HG02571 (cell line): Measurements from ENCODE around the gene PTPRN2.

Experiments
- ATAC-seq: cut with Tn5 transposase; IDR thresholded peaks from one replicate; pipeline ENCODE4 v1.9.1; 2021; ENCODE audit warnings: mild to moderate bottlenecking, moderate library complexity; ENCODE audit not compliant: unreplicated experiment

Gene PTPRN2

DNA sequence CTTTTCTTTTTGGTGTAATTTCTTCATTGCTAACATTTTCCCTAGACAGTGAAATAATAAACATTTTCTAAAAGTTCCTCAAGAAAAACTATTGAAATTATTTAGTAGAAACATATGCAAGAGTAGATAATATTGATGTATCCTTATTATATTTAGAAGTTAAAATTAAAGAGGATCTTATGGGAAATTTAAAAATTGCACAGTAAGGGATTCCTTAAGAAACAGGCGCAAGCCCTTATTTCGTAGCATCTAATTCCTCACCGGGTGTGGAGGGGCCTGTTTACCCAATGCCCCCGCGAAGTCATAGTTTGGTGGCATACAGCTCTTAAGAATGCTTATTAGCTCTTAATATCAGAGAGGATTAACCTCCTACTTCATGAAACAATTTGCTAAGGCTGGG lies 783.7 kb downstream of the PTPRN2 start:
- no peak for ATAC-seq

DNA sequence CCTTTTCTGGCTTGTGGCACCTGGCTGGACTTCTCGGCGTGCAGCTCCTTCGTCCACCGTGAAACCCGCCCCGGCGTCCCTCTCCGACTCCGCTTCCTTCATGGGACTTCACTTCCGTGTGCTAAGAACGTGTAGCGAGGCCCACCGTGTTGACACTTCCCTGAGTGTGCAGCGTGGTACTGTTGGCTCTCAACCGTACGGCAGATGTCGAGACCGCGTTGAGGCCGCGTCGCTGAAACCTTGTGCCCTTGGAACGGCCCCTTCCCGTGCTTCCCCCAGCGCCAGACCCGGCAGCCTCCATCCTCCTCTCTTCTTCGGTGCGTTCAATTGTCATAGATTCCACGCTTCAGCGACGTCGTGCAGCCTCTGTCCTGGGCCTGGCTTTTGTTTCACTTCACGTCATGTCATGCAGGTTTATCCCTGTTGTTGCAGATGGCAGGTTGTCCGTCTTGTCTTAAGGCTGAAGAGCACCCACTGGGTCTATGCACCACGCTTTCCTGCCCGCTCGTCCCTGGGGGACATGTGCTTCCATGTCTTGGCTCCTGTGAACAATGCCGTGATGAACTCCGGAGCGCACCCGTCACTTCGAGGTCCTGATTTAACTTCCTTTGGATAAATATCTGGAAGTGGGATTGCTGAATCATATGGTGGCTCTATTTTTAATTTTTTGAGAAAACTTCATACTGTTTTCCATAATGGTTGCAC lies 785.5 kb downstream of the PTPRN2 start:
- no peak for ATAC-seq

DNA sequence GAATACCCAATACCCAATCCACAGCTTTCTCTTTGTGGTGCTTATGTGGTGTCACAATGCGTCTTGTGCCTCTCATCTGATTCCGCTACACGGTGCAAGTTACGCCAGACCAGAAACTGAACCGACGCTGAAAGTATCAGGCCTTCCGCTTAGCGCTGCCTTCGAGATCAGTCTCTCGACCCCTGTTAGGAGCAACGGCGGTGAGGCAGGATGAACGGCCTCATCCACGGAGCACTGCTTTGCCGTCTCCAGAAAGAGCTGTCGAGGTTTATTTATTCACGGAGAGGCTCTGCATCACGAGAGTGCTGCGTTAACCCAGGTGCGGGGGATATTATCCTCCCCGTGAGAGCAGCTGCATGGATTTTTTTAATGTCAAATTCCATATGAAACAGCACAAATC lies 786.5 kb downstream of the PTPRN2 start:
- no peak for ATAC-seq

DNA sequence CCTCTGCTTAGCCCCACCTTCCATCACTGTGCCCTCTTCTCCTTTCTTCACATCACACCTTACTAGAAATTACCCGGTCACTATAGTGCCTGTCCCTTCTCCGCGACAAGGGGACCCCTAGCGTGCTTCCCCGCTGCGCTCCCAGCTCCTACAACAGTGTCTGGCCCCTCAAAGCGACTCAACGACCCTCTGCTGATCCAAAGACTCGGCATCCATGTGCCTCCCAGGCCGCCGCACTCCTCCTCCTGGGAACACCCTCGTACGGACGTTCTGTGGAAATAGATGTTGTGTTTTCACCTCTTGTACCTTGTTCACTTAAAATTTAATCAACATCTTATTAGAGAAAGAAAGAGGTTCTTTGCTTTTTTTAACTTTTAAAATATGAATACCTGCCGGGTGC lies 787.3 kb downstream of the PTPRN2 start:
- ATAC-seq, result no peak

DNA sequence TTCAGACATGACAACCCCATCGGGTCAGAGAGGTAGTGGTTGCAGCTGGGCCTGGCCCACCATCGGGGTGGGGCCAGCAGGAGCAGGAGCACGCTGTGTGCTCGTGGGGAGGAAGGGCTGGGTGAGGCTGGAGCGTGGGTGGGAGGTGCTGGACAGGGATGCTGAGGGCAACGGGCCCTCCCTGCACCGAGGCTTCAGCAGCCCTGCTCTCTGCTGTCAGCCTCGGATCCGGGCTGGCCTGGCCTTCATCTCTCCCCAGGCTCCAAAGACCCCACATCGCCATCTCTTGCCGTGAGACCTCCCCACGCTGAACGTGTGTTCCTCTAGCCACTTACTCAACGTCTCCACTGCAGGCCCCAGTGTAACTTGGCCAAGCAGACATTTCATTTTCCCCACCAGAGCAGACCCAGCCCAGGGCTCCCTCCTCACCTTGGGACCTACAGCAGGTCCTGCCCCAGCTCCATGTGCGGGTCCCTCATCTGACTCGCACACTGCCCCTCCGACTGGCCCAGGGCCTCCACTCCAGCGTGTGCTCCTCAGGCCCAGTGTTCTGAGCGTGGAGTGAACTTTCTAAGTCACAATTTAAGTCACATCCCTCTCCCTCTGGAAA lies 788.4 kb downstream of the PTPRN2 start:
- no peak for ATAC-seq

DNA sequence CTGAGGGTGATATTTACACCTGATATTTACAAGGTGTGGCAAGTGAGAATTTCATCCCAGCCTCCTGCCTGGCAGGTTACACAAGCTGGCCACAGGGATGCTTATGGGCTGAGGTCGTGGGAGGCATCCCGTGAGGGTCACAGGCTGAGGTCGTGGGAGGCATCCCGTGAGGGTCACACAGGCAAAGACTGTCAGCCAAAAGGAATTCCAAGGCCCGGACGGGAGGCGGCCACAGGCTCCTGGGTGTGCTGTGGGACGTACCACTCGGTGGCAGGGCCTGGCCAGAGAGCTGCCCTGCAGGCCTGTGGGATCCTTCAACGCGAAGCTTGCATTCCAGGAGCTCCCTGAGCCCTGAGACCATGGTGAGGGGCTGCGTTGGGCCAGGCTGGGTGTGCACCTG lies 790.3 kb downstream of the PTPRN2 start:
- no peak for ATAC-seq

DNA sequence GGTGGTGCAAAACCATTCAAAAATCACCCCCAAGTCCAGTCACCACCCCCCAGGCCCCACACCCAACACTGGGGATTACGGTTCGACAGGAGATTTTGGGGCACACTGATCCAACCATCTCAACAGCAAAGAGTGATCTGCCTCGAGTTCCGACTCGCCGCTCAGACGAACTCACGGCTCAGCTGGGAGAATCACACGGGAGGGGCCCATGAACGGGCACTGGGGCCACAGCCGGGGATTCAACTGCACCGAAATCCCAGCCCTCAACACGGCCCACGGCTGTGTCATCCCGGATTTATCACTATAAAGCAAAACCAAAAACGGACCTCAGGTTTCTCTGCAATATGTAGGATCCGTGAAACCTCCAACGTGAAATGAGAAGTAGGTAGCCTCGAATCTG lies 790.8 kb downstream of the PTPRN2 start:
- no peak for ATAC-seq

DNA sequence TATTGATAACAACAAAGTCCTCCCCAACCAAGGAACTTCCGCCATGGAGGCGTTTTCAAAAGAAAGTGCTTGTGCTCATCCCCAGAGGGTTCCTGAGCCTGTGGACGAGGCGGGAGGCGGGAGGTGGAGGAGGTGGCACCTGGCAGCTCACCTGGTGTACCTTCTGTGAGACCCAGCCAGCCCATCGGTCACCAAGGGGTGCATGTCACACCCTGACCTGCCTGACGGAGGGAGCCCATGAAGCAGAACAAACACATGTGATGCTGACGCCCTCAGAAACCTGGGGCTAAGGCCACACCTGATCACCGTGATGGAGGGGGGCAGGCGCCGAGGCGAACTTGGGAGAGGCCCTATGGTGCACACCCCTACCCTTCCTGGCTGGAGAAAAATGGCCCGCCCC lies 792.0 kb downstream of the PTPRN2 start:
- ATAC-seq, result no peak

DNA sequence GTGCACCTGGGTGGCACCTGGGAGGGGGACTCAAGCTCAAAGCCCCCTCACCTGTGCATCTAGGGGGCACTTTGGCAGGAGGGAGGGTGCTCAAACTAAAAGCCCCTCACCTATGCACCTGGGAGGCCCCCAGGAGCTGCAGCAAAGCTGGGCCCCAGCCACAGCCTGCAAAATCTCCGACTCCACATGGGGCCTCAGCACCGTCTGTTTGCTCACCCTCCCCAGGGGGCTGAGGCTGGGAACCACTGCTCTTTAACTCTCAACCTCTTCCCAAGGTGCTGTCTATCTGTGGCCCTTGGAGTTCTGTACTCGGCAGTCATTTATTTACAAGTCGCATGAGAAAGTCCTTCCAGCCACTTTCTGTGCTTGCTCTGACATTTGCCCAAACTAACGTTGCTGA lies 792.4 kb downstream of the PTPRN2 start:
- no peak for ATAC-seq

DNA sequence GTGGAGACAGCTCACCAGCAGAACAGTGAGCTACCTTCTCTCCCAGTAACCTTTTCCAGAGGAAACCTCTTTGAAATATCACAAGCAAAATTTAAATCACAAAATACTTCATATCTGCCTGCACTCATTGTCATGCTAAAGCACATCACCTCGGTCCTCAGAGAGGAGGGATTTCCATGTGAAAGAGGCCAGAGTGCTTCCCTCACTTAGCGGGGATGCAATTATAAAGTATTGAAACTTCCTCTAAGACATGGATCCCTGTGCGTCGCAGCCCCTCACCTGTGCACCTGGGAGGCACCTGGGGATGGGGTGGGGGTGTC lies 792.9 kb downstream of the PTPRN2 start:
- ATAC-seq, result no peak

DNA sequence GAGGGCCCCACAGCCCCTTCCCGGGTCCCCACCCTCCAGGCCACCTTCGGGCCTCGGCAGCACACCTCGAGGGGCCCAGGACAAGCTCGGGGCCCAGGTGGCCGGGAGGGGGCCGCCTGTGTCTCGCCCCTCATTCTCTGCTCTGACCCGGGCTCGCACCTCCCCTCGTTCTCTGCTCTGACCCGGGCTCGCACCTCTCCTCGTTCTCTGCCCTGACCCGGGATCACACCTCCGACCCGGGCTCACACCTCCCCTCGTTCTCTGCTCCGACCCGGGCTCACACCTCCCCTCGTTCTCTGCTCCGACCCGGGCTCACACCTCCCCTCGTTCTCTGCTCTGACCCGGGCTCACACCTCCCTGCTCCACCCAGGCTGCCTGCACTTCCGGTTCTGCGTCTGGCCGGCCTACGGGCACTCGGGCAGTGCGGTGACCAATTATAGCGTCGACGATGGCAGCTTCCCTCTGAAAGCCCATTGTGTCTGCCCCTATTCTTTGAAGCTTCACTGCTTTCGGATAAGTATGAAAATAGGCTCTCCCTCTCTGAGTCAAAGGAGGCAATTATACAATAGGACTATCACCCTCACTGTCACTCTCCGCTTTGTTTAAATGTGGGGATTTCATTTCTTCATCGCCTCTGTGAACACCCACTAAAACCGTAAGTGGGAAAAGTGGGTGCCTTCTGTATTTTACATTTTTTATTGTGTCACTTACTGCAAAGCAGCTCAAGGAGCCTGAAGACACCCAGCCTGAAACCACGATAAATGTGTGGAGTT lies 793.5 kb downstream of the PTPRN2 start:
- no peak for ATAC-seq

DNA sequence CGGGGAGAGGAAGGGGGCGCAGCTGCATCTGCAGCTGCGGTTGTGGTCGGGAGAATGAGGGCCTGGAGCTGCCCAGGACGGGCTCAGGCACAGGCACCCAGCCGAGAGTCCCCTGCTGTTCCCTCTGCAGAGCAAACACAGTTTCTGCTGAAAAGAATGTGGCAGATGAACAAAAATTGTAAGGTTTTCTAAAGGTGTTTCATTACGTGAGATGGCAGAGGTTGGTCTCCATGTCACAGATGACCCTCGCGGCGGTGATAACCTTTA lies 794.6 kb downstream of the PTPRN2 start:
- no peak for ATAC-seq

DNA sequence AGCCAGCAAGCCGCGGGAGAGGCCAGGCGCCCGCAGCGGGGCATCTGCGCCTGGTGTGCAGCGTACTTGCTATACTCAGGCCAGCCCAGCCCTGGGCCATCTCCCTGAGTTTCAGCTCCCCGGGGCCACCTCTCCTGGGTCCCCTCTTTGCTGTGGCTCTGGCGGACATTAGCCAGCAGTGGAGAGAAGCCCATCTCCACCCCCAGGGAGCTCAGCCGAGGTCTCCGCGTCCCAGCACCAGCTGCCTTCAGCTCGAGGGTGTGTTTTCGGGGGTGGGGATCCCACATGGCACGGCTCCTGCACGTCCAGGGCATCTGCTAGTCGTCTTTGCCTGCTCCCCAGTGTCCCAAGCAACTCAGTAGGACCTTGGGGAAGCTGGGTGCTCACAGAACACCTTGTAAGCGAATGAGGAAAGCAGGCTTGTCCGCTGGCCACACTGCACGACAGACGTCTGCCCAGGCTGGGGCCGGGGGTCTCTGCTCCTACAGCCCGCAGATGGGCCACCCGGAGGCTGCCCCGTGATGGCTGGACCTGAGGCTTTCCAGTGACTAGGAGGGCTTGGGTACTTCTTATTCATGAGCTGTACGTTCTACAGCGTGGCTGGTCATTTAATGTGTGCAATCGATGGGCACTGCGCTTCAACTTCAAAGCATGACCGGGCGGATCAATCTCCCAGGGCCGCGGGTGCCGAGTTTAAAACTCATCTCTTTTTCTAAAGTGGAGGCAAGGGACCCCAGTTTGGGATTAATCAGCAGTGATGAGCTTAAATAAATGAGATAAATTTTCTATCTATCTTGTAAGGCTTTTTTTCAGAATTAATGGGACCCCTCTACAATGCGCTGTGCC lies 795.2 kb downstream of the PTPRN2 start:
- no peak for ATAC-seq

DNA sequence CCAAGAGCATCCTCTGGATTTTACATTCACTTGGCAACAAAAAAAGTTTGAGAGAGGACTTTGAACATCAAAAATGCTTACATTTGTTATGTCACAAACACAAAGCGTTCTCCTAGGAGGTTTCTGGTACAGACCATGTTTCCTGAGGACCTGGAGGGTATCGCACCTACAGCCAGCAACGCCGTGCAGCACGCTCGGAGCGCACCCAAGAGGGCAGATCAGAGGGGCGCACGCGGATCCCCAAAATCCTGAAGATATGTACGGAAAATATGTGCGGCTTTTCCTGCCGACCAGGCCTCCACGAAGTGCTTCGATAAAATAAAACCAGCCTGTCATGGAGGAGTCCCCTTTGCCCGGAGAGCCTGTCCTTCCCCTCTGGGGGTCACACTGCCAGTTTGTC lies 796.0 kb downstream of the PTPRN2 start:
- ATAC-seq, result no peak

DNA sequence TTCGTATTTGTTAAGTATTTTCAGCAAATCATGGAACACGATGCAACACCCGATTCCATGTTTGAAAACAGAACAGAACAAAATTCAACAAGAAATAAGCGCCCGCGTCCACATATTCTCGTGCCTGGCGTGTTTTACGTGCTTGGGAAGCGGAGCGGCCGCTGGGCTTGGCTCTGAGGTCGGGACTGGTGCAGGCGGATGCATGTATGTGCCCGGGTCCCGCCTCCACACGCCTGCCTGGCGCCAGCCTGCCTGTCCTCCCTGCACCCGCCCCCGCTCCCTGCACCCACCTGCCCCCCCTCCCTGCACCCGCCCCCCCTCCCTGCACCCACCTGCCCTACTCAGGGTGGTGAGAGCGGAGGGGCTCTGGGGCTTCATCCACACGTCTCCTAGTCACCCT lies 796.4 kb downstream of the PTPRN2 start:
- ATAC-seq, result no peak

DNA sequence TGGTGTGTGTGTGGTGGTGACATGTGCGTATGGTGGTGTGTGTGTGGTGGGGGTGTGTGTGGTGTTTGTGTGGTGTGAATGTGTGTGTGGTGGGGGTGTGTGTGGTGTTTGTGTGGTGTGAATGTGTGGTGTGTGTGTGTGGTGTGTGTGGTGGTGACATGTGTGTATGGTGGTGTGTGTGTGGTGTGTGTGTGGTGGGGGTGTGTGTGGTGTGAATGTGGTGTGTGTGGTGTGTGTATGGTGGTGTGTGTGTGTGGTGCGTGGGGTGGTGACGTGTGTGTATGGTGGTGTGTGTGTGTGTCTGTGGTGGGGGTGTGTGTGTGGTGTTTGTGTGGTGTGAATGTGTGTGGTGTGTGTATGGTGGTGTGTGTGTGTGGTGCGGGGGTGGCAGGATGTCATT lies 797.7 kb downstream of the PTPRN2 start:
- no peak for ATAC-seq

DNA sequence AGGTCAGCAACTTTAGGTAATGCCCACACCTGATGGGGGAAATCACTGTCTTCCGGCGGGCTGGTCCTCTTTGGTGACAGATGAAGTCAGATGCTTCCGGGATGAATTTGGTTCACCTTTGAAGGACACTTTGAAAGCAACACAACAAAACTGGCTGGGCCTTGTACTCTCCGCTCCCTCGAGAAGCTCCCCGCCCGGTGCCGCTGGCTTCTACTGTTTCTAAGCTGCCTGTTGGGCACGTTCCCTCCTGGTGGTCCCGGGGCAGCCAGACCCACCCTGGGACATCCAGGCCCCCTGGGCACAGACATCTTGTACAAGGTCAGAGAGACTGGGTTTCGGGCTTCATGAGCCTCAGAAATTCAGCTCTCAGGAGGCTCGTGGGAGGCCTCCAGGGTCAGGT lies 798.5 kb downstream of the PTPRN2 start:
- ATAC-seq, result no peak

DNA sequence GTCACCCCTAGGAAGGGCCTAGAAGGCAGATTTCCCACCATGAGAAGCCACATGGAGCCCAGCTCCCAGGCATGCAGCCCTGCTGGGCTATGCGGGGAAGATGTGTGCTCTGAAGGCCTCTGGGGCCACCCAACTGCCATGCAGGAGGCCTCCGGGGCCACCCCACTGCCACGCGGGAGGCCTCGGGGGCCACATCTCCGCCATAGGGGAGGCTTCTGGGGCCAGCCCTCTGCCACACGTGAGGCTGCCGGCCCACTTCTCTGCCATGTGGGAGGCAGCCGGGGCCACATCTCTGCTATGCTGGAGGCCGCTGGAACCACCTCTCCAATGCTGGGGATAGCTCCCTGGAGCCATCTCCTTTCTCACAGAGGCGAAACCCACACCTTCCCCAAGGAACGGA lies 799.0 kb downstream of the PTPRN2 start:
- no peak for ATAC-seq

DNA sequence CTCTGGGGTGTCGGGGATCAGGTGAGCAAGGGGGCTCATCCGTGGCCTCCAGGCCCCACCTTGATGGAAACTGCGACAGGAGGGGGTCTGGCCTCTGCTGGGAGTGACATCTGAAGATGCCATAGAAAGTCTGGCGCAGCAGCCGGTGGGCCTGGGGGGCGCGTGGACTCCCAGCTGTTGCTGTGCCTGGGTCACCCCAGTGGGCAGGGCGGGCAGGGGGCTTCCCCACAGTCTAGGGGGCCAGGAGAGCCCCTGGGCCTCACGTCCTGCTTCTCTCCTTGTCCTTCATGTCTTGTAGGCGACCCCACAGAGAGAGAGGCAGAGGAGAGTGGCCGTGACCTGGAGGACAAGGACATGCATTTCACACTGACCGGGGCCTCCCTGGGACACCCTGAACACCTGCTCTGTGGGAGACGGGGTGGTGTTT lies 800.3 kb downstream of the PTPRN2 start:
- no peak for ATAC-seq

DNA sequence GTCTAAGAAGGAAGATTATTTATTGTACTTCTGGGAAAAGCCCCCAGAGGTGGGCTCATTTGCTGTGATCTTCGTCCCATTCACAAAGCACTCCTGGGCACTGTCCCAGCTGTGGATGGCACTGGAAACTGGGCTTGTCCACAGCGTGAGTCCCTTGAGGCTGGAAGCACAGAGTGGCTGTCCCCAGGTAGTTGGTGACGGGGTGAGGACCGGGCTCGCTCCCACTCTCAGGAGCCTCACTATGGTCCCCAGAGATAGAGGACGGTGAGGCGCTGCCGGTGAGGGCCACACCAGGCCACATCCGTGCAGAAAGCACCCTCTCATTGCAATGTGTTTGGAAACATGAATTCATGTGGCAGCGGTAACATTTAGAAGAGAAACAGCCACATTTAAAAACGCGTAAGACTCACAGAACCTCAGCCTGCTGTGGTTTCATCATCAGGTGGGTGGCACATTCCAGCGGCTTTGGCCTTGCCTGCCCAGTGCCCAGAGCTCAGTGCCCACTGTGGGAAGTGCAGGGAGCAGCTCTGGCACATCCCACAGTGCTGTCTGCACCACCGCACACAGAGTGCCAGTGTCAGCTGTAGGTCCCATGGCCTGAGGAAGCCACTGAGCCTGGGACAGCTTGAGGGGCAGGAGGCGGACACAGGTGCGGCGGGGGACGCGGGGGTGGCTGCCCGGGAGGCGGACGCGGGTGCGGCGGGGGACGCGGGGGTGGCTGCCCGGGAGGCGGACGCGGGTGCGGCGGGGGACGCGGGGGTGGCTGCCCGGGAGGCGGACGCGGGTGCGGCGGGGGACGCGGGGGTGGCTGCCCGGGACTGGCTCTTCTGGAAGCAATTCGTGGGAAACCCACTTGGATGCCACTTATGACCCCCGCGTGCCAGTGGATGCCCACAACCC lies 801.0 kb downstream of the PTPRN2 start:
- no peak for ATAC-seq
